Ecto neural progenitor cell (in vitro differentiated cells): ENCODE results near the gene RGS6.

Experiments used
- DNase-seq: peaks from one replicate; pipeline ENCODE4 v3.0.0-alpha.2; 2018; ENCODE audit warnings: low spot score

Gene RGS6

DNA sequence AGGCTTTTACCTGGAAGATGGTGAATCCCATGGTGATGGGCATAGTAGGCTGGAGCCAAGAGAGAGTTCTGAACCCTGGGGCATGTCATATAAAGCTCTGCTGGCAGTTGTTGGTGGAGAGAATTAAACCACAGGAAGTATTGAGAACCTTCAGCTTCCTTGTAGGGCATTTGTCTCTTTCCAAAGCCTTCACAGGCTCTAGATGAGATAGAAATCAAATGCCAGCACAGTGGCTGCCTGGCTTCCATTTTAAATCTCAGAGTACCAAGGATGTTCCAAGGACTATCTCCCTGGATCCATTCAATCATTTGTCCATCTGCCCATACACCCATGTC, 592.0 kb downstream of the RGS6 start:
- no peak for DNase-seq

- DNase-seq, result no peak
Observed at GRCh38 chr14:72525087-72525915, 593.1 kb downstream of the RGS6 start.

GRCh38 chr14:72527591-72527990, 595.4 kb downstream of the RGS6 start:
- DNase-seq, result no peak

DNA sequence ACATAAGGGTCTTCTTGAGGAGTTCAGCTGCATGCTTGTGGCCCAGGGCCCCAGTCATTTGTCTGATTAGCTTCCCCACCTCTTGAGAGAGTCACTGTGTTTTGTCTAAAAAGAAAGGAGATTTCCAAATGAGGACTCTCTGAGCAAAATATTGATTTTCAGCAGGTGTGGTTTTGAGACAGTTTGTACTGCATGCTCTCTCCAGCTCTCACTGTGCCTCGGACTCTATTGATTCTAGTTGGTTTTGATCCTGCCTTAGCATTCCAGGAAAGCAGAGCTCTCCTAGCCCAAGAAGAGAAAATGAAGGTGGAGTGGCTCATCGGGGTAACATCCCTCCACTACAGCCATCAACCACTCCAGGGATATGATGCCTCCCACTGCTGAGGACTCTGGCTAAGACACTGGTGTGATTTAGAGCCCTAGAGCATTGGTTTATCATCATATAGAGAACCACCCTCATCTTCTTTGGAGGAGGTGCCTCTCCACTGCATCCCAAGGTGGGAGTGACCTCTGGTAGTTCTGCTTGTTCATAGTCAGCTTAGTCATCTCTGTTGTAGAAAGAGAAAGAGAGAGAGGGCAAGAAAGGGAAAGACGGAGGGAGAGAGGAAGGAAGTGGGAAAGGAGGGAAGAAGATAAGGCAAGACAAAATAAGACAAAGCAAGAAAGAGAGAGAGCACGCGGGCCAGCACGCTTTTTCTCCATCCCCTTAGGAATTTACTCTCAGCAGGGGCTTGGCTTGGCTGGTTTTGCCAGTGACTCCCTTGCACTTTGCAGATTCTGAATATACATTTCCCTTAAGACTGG, 596.0 kb downstream of the RGS6 start:
- no peak for DNase-seq

GRCh38 chr14:72528863-72529175, 596.6 kb downstream of the RGS6 start:
- DNase-seq, result no peak

DNA sequence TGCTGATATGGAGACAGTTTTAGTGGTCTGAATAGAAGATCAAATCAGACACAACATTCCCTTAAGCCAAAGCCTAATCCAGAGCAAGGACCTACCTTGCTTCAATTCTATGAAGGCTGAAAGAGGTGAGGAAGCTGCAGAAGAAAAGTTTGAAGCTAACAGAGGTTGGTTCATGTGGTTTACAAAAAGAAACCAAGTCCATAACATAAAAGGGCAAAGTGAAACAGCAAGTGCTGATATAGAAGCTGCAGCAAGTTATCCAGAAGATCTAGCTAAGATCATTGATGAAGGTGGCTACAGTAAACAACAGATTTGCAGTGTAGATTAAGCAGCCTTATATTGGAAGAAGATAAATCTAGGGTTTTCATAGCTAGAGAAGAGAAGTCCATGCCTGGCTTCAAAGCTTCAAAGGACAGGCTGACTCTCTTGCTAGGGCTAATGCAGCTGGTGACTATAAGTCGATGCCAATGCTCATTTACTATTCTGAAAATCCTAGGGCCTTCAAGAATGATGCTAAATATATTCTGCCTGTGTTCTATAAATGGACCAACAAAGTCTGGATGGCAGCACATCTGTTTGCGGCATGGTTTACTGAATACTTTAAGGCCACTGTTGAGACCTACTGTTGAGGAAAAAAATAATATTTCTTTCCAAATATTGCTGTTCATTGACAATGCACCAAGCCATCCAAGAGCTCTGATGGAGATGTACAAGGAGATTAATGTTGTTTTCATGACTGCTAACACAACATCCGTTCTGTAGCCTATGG, 600.6 kb downstream of the RGS6 start:
- no peak for DNase-seq

- DNase-seq, result no peak
Observed at GRCh38 chr14:72535485-72535884, 603.3 kb downstream of the RGS6 start.

GRCh38 chr14:72538387-72538786, 606.2 kb downstream of the RGS6 start:
- no peak for DNase-seq

GRCh38 chr14:72539661-72540315, 607.6 kb downstream of the RGS6 start:
- no peak for DNase-seq

DNA sequence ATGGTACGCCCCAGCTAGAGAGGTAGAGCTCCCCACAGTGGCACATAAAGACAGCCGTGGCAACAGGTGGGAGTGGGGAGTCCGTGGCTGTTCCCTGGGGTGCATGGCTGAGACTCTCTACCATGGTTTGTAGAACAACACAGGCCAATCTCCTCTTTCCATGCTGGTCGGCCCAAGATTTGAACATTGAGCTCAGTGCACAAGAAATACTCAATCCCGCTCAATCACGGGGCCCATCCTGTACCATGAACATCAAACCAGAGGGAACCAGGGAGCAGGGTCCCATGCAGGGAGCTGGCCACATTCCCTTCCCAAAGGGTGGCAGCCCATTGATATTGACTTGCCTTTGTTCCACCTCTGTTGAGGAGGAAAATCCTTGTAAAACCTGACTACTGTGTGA, 608.6 kb downstream of the RGS6 start:
- DNase-seq, result no peak

GRCh38 chr14:72541546-72541945, 609.3 kb downstream of the RGS6 start:
- DNase-seq, result no peak

DNA sequence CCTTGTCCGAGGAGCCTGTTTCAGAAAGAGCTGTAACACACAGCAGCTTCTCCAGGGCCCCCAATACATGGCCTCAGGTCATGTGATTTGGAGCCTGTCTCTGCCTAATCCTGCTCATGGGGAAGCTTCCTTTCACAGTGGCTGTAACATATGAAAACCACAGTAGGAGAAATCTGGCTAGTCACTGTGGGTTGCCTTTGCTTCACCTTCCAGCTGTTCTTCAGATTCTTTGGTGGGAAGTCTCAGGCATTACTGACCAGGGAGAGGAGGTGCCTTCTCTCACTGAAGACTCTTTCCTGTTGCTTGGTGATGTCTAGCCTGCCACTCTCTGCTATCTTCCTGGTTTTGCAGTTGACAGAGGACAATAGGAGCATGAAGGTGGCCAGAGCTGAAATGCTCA, 611.1 kb downstream of the RGS6 start:
- no peak for DNase-seq

DNA sequence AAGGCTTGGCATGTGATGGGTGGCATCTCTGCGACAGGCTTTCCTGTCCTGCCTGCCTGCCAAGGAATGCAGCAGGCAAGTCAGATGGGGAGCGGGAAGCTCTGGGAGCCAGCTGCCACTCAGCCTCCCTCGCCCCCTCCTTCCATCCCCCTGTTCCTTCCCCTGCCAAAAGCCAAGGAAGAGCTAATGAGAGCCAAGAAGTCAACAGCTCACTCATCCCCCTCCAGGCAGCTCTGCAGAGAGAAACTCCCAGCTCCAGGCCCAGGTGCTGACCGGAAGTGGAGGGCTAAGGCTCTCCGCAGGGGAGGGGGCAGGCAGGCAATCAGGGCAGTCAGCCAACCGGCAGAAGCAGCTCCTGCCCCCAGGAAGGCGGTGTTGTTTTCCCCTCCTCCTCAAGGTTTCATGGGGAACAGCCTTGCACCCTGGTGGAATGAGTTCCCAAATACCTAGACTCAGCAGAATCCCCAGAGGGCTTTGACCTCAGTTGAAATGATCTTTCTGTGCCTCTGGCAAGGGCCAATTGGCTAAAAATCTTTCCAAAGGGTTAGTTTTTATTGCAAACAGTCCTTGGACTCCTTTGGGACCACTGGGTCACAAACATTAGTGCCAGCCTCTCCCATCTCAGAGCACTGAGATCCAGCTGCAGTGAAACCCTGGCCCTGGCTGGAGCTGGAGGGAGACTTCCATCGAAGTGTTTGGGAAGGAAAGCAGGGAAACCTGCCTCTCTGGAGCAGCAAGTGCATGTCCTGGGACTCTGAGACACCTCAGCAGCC, 612.6 kb downstream of the RGS6 start:
- peak; percentile 70 for DNase-seq

GRCh38 chr14:72545411-72546311, 613.4 kb downstream of the RGS6 start:
- DNase-seq, result no peak

DNA sequence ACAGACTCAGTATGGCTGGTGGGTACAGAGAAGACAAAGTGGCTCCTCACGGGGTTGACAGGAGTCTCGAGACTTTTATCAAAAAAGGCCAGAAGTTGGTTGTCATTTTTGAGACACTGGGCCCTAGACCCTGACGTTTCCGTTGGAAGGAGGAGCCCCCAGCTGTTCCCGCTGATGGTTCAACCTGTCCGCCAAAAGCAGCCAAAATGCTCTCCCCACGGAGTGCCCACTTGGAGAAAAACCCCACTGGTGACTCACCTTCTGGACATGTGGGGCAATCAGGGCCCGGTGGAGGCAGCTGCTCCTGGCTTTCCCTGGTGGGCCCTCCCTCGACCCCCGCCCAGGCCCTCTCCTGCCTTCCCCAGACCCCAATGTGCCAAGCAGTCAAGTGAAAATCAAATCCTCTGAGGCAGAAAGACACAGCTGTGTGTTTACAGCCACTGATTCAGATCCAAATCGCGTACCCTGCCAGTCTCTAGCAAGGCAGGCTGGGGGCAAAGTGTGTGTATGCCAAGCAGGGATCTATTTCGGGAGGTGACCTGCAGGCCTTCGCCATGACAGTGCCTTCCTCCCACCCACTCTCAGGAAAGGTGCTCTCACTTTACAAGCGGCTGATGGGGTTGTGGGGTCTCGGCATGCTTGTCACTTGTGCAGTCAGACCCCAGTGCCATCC, 614.3 kb downstream of the RGS6 start:
- no peak for DNase-seq

DNA sequence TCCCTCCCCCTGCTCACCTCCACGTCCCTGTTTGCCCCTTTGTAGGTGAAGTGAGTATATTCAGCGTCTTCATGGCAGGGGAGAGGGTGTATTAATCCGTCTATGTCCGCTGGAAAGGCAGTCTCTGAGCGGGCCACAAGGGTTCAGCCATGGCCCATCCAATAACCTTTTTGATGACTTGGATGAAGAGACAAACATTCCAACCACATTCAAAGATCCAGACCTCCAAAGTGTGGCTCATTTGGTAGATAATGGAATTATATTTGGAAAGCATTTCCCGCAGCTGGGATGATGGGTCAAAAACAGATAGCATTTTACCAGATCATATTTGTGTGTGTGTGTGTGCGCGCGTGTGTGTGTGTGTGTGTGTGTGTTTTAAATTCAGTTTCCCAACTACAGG, 615.8 kb downstream of the RGS6 start:
- no peak for DNase-seq

DNA sequence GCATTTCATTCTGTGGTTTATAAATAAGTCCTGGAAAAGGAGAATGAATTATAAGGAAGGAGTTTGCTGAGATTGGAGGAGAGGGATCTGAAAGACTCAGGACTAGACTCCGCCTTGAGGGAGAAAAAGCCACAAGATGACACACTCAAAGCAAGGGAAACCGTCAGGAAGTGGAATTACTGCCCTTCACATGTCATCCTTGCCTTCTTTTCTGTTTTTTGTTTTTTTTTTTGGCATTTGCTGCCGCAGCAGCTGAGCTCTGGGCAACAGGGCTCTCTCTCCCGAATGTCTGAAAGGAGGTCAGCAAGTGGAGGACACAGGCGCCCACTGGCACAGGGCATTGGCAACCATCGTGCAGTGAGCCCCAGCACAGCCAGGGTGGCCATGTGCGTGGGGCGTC, 616.8 kb downstream of the RGS6 start:
- DNase-seq, result no peak

DNA sequence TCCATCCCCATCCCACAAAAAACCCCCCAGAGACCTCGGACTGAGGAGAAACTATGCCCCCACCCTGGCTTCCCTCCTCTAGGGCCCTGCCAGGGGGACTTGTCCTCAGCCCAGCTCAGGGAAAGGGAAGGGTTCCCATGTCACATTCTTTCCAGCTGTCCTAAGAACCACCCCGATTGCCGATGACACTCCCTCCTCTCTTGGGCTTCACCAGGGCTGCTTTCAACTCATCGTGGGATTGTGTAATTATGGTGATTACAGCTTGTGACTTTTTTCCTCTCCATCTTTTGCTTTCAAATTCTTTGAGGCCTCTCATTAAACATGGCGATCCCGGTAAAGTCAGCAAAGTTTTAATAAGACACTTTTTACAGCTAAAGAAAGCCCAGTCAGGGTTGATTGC, 617.6 kb downstream of the RGS6 start:
- DNase-seq, result no peak

GRCh38 chr14:72550513-72550912, 618.3 kb downstream of the RGS6 start:
- DNase-seq, result no peak

- DNase-seq, result no peak
Observed at GRCh38 chr14:72552236-72552635, 620.0 kb downstream of the RGS6 start.
